GM18502 (cell line): ENCODE results near the gene DMD.
"Not testable (repeated sequence)": the region's sequence is repeated elsewhere in the genome, so short reads cannot be mapped to it uniquely, and the experiment has no call there.

Source experiments
- ATAC-seq: cut with Tn5 transposase; IDR thresholded peaks from one replicate; pipeline ENCODE4 v1.9.1; 2021; ENCODE audit warnings: mild to moderate bottlenecking; ENCODE audit not compliant: unreplicated experiment, poor library complexity

The DMD gene

GRCh38 chrX:32528451-32528850 is 682.9 kb downstream of the DMD start:
- not testable (repeated sequence) for ATAC-seq

GRCh38 chrX:32525234-32525633 is 686.1 kb downstream of the DMD start:
- ATAC-seq, result no peak

- ATAC-seq, result no peak
Measured at GRCh38 chrX:32524385-32524784, 687.0 kb downstream of the DMD start.

- ATAC-seq, result no peak
Measured at GRCh38 chrX:32520789-32521188, 690.6 kb downstream of the DMD start.

- ATAC-seq, result peak; percentile 98
Measured at GRCh38 chrX:32514986-32515385, 696.4 kb downstream of the DMD start.

GRCh38 chrX:32501606-32502005 is 709.7 kb downstream of the DMD start:
- ATAC-seq, result no peak

DNA sequence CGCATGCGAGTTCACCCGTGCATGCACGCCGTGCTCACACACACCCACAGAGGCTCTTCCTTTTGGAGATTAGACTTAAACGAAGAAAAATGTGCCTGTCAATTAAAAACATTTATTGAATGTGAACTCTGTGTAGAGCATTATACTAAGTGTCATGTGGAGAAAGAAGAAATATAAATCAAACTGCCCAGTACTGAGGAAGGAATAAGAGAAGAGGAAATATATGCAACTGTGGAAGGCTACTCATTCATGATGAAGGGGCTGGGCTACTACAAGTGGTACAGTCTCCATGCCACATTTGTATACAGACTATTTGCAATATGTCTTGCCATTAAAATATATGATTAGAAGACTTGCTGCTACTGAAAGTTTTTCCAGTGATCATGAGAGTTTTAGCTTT is 714.7 kb downstream of the DMD start:
- ATAC-seq, result no peak

DNA sequence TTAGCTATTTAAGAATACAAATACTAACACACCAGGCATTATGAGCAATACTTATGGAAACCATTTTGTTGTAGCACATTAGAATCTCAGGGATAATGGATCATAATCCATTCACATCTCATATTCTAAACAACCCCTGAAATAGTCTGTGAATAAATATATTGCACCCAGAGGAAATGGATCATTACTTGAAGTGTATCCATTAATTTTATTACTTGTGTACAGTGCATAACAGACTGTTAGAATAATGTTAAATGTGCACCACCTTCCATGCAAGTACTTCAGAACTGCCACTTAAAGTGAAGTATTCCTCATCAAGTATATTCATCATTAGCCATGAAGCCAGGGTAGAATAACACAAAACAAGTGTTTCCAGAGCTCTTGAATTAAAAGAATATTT is 715.5 kb downstream of the DMD start:
- ATAC-seq, result no peak

GRCh38 chrX:32489125-32489524 is 722.2 kb downstream of the DMD start:
- no peak for ATAC-seq

DNA sequence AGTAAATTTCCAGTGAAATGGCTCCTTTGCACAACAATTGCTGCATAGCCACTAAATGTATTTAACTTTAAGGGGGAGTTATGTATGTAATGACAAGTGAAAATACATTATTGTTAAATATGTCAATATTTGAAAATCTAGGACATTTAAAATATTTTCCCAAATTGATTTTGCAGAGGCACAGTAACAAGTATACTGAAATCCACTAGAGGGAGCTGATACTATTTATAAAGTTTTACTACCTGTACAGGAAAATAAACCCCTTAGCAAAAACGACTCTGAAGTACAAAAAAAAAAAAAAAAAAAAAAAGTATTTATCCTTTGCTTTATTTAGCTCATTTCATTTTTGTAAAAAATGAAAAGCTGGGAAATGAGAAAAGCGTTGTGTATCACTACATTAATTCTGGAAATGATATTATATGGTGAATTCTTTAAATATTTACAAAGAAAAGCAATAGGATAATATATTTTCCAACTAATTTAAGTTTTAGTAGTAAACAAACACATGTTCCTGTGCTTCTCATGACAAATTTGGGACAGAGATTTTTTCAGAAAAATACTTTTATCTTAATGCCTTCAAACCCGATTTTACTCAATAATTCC is 727.7 kb downstream of the DMD start:
- ATAC-seq, result no peak

DNA sequence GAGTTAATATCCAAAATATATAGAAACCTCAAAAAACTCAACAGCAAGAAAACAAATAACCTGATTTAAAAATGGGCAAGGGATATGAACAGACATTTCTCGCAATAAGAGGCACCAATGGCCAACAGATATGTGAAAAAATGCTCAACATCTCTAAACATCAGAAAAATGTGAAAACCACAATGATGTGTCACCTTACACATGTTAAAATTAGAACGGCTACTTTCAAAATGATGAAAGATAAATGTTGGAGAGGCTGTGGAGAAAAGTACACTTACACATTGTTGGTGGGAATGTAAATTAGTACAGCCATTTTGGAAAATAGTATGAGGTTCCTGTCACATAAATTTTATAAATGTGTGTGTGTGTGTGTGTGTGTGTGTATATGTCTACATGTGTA is 731.3 kb downstream of the DMD start:
- ATAC-seq, result peak; percentile 47

DNA sequence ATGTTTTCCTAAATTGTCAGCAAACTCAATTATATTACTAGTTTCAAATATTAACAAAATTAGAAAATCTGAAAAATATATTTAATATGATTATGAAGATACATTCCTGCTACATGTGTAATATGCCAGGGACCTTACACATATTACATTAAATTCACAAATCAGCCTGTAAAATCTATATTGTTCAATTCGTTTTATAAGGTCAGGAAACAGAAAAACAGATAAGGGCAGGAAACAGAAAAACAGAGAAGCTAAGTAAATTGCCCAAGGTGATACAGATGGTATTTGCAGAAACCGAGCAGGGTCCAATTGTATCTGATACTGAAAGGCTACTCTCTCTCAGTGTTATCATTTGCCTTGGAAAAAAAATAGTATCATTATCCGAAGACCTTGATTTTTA is 739.0 kb downstream of the DMD start:
- ATAC-seq, result no peak

GRCh38 chrX:32455704-32456103 is 755.6 kb downstream of the DMD start:
- no peak for ATAC-seq

GRCh38 chrX:32451954-32452695 is 759.2 kb downstream of the DMD start:
- no peak for ATAC-seq

DNA sequence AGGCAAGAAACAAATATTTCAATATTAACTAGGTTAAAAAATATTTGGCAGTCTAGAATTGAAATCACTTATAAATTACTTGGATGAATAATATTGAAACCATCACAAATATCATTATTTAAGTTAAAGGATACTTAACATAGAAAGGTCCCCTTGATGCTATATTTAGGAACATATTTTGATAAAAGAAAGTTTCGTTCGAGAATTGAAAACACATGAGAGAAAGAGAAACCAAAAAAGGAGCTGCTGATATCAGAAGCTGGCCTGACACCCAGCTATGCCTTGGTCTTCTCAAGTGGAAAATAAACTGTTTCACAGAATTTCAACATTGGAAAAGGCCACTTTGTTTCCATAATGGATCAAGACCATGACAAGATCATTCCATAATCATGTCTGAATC is 762.4 kb downstream of the DMD start:
- peak; percentile 70 for ATAC-seq

DNA sequence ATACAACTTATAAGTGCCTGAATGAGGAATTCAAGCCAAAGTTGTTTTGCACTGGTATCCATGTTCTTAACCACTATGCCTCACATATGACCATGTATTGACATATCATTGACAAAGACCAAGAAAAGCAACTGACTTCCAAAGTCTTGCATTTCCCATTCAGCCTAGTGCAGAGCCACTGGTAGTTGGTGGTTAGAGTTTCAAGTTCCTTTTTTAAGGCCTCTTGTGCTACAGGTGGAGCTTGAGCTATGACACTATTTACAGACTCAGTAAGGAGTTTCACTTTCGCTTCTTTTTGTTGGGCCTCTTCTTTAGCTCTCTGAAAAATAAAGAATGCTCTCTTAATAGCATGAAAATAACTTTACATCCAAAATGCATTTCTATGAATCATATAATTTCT is 763.0 kb downstream of the DMD start:
- peak; percentile 99 for ATAC-seq

DNA sequence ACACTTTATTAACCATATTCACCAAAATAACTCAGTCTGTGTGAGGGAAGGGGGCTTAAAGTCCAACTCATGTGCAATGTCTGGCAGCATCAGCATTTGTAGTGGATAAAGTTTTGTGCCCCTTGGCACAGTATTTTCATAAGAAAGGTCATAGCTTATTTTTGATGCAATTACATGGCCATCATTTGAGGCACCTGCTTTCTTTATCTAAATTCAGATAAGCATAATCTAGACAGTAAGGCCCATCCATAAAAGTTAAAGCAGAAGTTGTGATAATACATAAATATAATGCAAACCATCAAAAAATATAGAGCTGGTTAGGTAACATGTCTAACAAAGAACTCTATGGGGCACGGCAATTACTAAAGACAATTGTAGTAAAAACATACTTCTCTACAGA is 763.7 kb downstream of the DMD start:
- ATAC-seq, result no peak

- no peak for ATAC-seq
Measured at GRCh38 chrX:32443841-32444240, 767.5 kb downstream of the DMD start.

DNA sequence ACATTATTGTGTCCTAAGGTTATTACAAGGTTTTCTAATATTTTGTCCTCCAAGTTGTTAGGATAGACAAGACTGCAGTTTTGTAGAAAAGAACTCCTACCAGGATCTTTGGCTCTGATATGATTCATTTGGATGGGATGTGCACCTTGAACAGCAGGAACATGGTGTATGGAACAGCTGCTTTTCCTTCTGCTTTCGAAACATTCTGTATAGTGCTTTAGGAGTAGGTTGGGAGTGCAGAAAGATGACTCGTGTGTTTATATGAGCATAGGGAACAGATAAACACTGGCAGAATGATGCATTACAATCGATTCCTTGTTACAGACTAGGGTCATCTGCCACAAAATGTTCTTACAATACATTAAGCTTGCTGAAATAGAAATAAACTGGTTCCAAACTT is 790.1 kb downstream of the DMD start:
- ATAC-seq, result no peak

DNA sequence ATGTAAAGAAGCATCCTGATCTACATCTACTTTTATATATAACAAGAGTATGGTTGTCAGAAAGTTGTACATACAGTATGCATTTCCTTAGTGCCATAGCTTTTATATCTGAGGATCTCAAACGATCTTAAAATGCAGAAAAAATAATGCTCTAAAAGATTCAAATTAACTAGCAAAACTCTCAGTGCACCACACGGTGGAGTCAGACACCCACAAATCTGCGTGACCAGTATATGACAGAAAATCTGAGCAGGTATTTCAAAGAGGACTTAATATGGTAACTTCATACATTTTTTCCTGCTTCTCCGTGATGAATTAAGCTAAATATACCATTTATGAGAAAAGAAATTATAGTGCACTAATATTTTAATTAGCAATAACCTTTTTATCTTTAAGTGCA is 803.0 kb downstream of the DMD start:
- peak; percentile 82 for ATAC-seq

- peak; percentile 90 for ATAC-seq
Measured at GRCh38 chrX:32397562-32398216, 813.7 kb downstream of the DMD start.

- no peak for ATAC-seq
Measured at GRCh38 chrX:32395878-32396277, 815.5 kb downstream of the DMD start.
